SU-DHL-6 (cell line): Measurements from ENCODE around the gene SLC39A9.

ENCODE experiments used
- H2AFZ ChIP-seq: fragments of 200-600 bp; sonication (generic); 2 replicates; pipeline ENCODE4 v1.6.1; 2014; ENCODE audit warnings: low read depth, mild to moderate bottlenecking, moderate library complexity, mixed read lengths, antibody characterized with exemption, low read length; ENCODE audit not compliant: severe bottlenecking
- H3F3A ChIP-seq: fragments of 200-600 bp; shearing (Covaris generic); 2 replicates; pipeline ENCODE4 v1.6.0; 2016; ENCODE audit warnings: antibody characterized with exemption, mild to moderate bottlenecking; ENCODE audit not compliant: insufficient read depth
- H3K27ac ChIP-seq: fragments of 200-600 bp; sonication (generic); 2 replicates; pipeline ENCODE4 v1.5.1; 2016; ENCODE audit warnings: low read depth, mild to moderate bottlenecking, low read length, moderate library complexity, mixed read lengths
- H3K27me3 ChIP-seq: fragments of 200-600 bp; sonication (generic), shearing (Covaris generic); 2 replicates; pipeline ENCODE4 v1.6.0; 2014; ENCODE audit warnings: mild to moderate bottlenecking, low read length
- H3K36me3 ChIP-seq: fragments of 200-600 bp; sonication (generic); 2 replicates; pipeline ENCODE4 v1.6.1; 2014; ENCODE audit warnings: mild to moderate bottlenecking, low read length, mixed read lengths
- H3K4me2 ChIP-seq: fragments of 300-600, 200-600 bp; shearing (Covaris generic), sonication (generic); 2 replicates; pipeline ENCODE4 v1.6.0; 2014; ENCODE audit warnings: low read length, low read depth, mild to moderate bottlenecking; ENCODE audit not compliant: poor library complexity, severe bottlenecking
- H3K4me3 ChIP-seq: fragments of 200-600 bp; sonication (generic); 2 replicates; pipeline ENCODE4 v1.5.1; 2014; ENCODE audit warnings: antibody characterized with exemption, low read length, mild to moderate bottlenecking, mixed read lengths; ENCODE audit not compliant: insufficient read depth, poor library complexity, severe bottlenecking
- H3K79me2 ChIP-seq: fragments of 200-600 bp; sonication (generic); 2 replicates; pipeline ENCODE4 v1.6.1; 2014; ENCODE audit warnings: mild to moderate bottlenecking, low read length, moderate library complexity; ENCODE audit not compliant: insufficient read depth
- H3K9ac ChIP-seq: fragments of 200-600 bp; sonication (generic); 2 replicates; pipeline ENCODE4 v1.7.0; 2014; ENCODE audit warnings: mild to moderate bottlenecking, low read length
- H3K9me2 ChIP-seq: fragments of 200-600 bp; sonication (generic); replicated peaks from 2 replicates; pipeline ENCODE4 v1.6.1; 2014; ENCODE audit warnings: low read length; ENCODE audit not compliant: insufficient read depth
- H3K9me3 ChIP-seq: fragments of 200-600 bp; sonication (generic); 2 replicates; pipeline ENCODE4 v1.6.1; 2014; ENCODE audit warnings: low read length, mixed read lengths; ENCODE audit not compliant: insufficient read depth
- H4K20me1 ChIP-seq: fragments of 200-600 bp; sonication (generic); 2 replicates; pipeline ENCODE4 v1.6.1; 2014; ENCODE audit warnings: low read depth, mild to moderate bottlenecking, antibody characterized with exemption, low read length, moderate library complexity, mixed read lengths
- EZH2phosphoT487 ChIP-seq: fragments of 200-600 bp; sonication (generic), shearing (Covaris generic); conservative IDR thresholded peaks from 2 replicates; pipeline ENCODE4 v1.6.1; 2018; ENCODE audit warnings: mild to moderate bottlenecking, antibody characterized with exemption, low read length, moderate library complexity, mixed read lengths
- TF ChIP-seq, protein P1 (sequence below): fragments of 200-600 bp; sonication (generic); IDR thresholded peaks from one replicate; pipeline ENCODE4 v1.5.1; 2017; ENCODE audit warnings: antibody characterized with exemption, mild to moderate bottlenecking, low read length, moderate library complexity; ENCODE audit not compliant: insufficient read depth, poor library complexity, severe bottlenecking

The SLC39A9 gene

GRCh38 chr14:69483765-69484443 lies 85.4 kb downstream of the SLC39A9 start:
- Histone ChIP-seq H3K4me2 (no peak overlapping the region), H3K27ac (no peak overlapping the region), H3K79me2 (no peaks in the 10 kb centered on the region), H3K9me3 (no peaks in the 10 kb centered on the region), H3K4me3 (no peak overlapping the region), H3K9ac (no peak overlapping the region), H3K27me3 (no peaks in the 10 kb centered on the region), H3K9me2 (no peaks in the 10 kb centered on the region), H3F3A (no peaks in the 10 kb centered on the region), H2AFZ (no peak overlapping the region), H3K36me3 (no peaks in the 10 kb centered on the region), H4K20me1 (no peaks in the 10 kb centered on the region)
- TF ChIP-seq, protein P1, sequence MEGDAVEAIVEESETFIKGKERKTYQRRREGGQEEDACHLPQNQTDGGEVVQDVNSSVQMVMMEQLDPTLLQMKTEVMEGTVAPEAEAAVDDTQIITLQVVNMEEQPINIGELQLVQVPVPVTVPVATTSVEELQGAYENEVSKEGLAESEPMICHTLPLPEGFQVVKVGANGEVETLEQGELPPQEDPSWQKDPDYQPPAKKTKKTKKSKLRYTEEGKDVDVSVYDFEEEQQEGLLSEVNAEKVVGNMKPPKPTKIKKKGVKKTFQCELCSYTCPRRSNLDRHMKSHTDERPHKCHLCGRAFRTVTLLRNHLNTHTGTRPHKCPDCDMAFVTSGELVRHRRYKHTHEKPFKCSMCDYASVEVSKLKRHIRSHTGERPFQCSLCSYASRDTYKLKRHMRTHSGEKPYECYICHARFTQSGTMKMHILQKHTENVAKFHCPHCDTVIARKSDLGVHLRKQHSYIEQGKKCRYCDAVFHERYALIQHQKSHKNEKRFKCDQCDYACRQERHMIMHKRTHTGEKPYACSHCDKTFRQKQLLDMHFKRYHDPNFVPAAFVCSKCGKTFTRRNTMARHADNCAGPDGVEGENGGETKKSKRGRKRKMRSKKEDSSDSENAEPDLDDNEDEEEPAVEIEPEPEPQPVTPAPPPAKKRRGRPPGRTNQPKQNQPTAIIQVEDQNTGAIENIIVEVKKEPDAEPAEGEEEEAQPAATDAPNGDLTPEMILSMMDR, result no peak

- H3K4me2 ChIP-seq, result no peak within 1 kb of the TSS
- H3K9ac ChIP-seq, result no peak within 1 kb of the TSS
- no peaks in the 10 kb centered on the region for H3K9me3 ChIP-seq
- no peak within 1 kb of the TSS for H2AFZ ChIP-seq
- H3K27me3 ChIP-seq, result no peaks in the 10 kb centered on the region
- no peak for TF ChIP-seq EZH2phosphoT487
- TF ChIP-seq, protein P1, result no peak
- no peaks in the 10 kb centered on the region for H3K79me2 ChIP-seq
- H3K4me3 ChIP-seq, result no peak within 1 kb of the TSS
- H3K9me2 ChIP-seq, result no peaks in the 10 kb centered on the region
- no peaks in the 10 kb centered on the region for H4K20me1 ChIP-seq
- no peaks in the 10 kb centered on the region for H3F3A ChIP-seq
- H3K36me3 ChIP-seq, result no peaks in the 10 kb centered on the region
- no peak within 1 kb of the TSS for H3K27ac ChIP-seq
These were observed 86.2 kb downstream of the SLC39A9 start, which contains the start of gene PLEKHD1 for GRCh38 chr14:69484444-69485314. Gene PLEKHD1, plus strand, starts transcription at chr14:69484728. Its CDS starts 238 bp downstream, at chr14:69484966.

- Histone ChIP-seq H3K4me3 (no peak overlapping the region), H3K79me2 (no peaks in the 10 kb centered on the region), H3F3A (no peaks in the 10 kb centered on the region), H3K9me3 (no peaks in the 10 kb centered on the region), H3K27me3 (no peaks in the 10 kb centered on the region), H3K4me2 (no peak overlapping the region), H2AFZ (no peak overlapping the region), H4K20me1 (no peaks in the 10 kb centered on the region), H3K27ac (no peak overlapping the region), H3K36me3 (no peaks in the 10 kb centered on the region), H3K9me2 (no peaks in the 10 kb centered on the region), H3K9ac (no peak overlapping the region)
- TF ChIP-seq EZH2phosphoT487, result no peak
- TF ChIP-seq, protein P1, result no peak
These were observed 86.8 kb downstream of the SLC39A9 start for GRCh38 chr14:69485315-69485660.
